HG03342 (cell line): ENCODE results near the gene INTS12.

Experiments used
- ATAC-seq: cut with Tn5 transposase; IDR thresholded peaks from one replicate; pipeline ENCODE4 v1.9.1; 2021; ENCODE audit warnings: mild to moderate bottlenecking, moderate library complexity; ENCODE audit not compliant: unreplicated experiment

Gene INTS12

GRCh38 chr4:105686571-105686970, 21.9 kb downstream of the INTS12 start:
- no peak for ATAC-seq

- ATAC-seq = no peak
Observed at GRCh38 chr4:105683038-105683437, 25.5 kb downstream of the INTS12 start.

- ATAC-seq = no peak
Observed at GRCh38 chr4:105679186-105679585, 29.3 kb downstream of the INTS12 start.

DNA sequence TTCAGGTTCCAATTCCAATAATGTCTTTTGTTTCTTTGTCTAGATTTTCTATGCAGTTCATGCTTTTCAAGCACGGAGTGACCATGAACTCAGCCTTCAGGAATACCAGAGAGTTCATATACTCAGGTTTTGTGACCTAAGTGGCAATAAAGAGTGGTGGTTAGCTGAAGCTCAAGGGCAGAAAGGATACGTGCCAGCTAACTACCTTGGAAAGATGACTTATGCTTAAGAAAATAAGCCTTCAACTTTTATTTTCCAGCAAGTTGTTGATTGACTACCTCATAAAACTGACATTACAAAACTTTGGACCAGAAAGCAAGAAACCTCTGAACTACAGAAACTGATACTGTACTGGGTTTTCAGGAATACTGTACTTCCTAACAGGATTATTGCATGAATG, 30.8 kb downstream of the INTS12 start:
- ATAC-seq = no peak

DNA sequence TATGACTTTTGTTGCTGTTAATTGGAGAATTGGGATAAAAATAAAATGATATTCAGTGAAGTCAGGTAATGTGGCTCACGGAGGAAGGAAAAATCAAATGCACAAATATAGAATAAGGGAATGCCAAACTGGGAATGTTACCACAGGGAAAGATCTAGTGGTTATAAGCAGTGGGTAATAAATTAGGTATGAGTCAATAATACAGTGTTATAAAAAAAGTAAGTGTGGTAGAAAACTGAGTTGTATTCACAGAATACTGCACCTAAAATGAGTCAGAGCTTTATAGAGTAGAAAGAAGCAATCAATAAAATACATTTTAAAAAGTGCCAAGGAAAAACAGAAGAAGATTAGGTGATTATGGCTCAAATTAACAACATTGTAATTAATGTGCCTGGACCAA, 34.5 kb downstream of the INTS12 start:
- no peak for ATAC-seq

GRCh38 chr4:105671301-105671700, 37.2 kb downstream of the INTS12 start:
- ATAC-seq = no peak

GRCh38 chr4:105670684-105671083, 37.8 kb downstream of the INTS12 start:
- ATAC-seq = no peak

DNA sequence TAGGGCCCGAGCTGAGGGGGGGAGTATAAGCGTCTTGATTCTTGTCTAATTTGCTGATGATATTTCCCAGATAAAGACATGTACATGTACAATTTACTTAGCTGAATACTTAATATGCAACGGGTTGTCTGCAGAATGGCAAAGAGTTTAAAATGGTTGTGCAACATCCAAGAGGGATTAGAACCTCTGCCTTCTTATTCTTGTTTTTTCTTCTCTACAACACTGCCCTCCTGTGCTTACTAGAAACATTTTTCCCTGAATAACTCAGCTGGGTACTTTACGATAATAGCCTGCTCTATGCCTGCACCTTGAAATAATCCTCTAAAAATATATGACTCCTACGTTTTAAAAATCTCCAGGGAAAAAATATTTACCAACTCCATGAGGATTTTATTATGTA, 41.8 kb downstream of the INTS12 start:
- ATAC-seq = peak; percentile 53

DNA sequence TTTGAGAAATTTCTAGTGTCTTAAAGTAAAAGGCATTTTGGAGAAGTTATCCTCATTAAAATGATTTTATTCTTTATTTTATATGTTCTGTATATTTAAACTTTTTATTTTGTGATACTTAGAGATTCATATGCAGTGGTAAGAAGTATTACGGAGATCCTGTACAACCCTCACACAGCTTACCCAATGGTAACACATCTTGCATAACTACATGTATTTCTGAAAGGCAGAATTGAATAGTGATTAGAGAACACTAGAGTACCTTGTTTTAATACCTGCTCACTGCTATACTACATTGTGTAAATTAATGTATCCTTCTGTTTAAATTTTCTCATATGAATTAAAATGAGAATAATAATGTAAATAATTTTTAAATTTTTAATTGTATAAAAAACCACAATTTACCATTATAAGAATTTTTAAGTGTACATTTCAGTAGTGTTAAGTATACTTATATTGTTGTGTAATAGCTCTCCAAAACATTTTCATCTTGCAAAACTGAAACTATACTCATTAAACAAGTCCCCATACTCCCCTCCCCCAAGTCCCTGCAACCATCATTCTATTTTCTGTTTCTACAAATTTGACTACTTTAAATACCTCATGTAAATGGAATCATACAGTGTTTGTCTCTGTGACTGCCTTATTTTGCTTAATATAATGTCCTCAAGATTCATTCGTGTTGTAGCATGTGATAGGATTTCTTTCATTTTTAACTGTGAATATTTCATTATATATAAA, 45.4 kb downstream of the INTS12 start:
- ATAC-seq = no peak

DNA sequence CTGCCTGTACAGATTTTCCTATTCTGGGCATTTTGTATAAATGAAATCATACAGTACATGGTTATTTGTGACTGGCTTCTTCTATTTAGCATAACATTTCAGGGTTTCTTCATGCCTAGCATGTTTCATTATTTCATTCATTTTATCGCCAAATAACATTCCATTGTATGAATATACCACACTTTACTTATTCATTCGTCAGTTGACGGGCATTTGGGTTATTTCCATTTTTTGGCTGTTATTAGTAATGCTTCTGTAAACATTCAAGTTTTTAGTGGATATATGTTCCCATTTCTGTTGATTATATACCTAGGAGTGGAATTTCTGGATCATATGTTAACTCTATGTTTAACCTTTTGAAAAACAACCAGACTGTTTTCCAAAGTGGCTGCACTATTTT, 47.5 kb downstream of the INTS12 start:
- ATAC-seq = no peak

DNA sequence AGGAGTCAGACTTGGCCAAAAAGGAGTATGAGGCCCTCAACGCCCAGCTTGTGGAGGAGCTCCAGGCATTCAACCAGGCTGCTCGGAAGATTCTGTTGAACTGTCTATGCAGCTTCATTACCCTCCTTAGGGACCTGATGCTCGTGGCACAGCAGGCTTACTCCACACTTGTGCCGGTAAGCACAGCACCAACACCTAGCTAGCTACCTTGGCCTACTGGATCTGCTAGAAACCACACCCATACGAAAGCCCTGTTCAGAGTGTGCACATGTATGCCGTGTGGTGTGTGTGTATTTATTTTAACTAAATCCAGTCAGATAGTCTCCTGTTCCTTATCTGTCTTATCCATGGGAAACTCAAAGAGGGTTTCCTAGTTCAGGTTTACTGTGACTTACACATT, 49.3 kb downstream of the INTS12 start:
- no peak for ATAC-seq

DNA sequence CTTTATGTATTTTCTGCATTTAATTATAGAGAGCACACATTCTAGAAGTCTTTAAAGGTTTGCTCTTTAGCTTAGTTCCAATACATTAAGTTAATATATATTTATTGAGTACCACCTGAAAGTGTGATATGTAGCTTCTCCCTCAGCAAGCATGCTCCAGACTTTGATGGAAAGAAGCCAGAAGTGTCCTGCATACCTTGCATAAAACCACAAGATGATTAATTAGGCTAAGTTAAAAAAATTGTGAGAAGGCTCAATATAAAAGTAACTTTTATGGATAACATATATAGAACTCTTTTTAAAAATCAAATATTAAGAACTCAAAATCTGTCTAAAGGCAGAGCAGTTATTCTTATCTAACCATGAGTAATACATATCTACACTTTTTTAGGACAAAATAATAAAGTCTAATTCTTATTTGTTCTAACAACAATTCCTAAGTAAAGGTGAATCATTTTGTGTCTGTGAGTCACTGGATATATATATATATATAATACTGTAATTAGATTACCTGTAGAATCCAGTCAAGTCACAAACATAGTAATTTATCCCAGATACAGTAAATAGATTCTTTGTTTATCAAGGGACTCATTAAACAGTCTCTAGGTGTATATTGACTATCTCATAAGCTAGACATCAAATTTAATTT, 51.2 kb downstream of the INTS12 start:
- ATAC-seq = no peak

DNA sequence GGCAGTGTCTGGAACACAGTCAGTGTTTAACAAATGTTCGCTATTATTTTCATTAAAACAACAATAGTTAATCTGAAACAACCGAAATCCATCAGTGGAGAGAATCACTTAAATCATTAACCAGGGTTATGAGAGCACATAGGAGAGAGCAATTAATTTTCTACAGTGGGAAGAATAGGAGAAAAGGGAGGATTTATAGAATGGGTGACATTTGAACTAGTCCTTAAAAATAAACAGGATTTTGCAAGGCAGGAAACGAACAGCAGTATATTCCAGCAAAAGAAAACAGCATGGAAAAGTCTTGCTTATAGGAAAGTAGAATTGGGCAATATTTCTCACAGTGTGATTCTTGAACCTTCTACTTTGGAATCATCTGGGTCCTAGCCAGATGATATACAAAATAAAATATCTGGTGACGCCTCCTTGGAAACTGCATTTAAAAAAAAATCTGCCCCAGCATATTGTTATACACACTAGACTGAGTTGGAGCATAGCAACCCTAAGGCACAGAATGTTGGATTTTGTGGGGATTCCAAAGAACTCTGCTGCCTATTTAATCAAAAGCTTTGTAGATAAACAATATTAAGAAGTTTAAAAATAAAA, 56.1 kb downstream of the INTS12 start:
- ATAC-seq = no peak

GRCh38 chr4:105651884-105652283, 56.6 kb downstream of the INTS12 start:
- ATAC-seq = no peak

DNA sequence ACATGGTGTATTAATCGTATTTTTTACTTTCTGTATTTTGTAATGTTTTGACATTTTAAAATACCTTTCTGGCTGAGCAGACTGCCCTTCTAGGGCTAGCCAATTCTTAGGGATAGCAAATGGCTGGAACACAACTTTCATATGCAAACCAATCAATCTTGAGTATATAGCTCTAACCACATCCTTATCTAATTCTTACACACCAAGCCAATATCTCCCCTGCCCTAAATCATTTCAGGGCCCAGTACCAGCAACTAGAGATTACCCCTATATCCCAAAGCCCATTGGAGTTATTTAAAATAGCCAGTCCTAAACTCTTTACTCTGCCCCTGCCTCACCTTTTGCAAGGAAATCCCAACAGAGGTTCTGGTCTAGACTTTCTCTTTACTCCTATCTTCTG, 58.3 kb downstream of the INTS12 start:
- no peak for ATAC-seq

GRCh38 chr4:105645440-105645839, 63.0 kb downstream of the INTS12 start:
- no peak for ATAC-seq

GRCh38 chr4:105644257-105644656, 64.2 kb downstream of the INTS12 start:
- ATAC-seq = no peak

DNA sequence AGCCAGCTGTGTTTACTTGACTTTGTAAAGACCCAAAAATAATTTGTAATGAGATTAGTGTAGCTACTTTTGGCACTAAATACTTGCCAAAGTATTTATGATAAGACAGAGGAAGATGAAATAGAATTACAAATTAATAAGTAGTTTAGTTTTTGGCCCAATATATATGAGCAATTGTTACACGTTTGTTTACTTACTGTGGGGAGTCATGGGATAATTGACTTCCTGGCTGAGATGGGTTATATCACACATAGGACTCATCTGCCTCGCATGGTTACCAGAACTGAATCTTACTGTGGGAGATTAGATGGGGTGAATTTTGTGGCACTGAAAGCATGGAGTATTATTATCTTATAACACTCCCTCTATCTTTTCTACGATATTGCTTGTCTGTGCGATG, 66.6 kb downstream of the INTS12 start:
- ATAC-seq = no peak

- ATAC-seq = peak; percentile 84
Observed at GRCh38 chr4:105637408-105638176, 70.9 kb downstream of the INTS12 start.

GRCh38 chr4:105634402-105635080, 73.9 kb downstream of the INTS12 start:
- no peak for ATAC-seq

- ATAC-seq = no peak
Observed at GRCh38 chr4:105633241-105633640, 75.2 kb downstream of the INTS12 start.
